Activated CD4-positive, alpha-beta T cell treated with anti-CD3 and anti-CD28 coated beads for 36 hours (primary cell): ENCODE data around the gene DNAJC5G. TPM values are rescaled to one million over a fixed set of nuclear protein-coding genes. Genes with fewer than 3 reads are reported as not detected.
"Not testable (repeated sequence)": the region's sequence is repeated elsewhere in the genome, so short reads cannot be mapped to it uniquely, and the experiment has no call there.

Experiments
- ATAC-seq: fragments of 200-7000 bp; cut with Tn5 transposase; one replicate; pipeline ENCODE4 v1.10.0; 2021; ENCODE audit warnings: mild to moderate bottlenecking, moderate library complexity
- CTCF ChIA-PET: fragments of 350-600 bp; sonication (Branson Sonifier 250); formaldehyde crosslinking; loops from one replicate; lab custom pipeline; 2021; ENCODE audit warnings: antibody characterized with exemption; lab: Charles Lee
- POLR2A ChIA-PET: fragments of 350-600 bp; sonication (Branson Sonifier 250); formaldehyde crosslinking; loops from one replicate; lab custom pipeline; 2021; ENCODE audit warnings: antibody characterized with exemption, inconsistent platforms; lab: Charles Lee
- DNase-seq: peaks from one replicate; pipeline ENCODE4 v3.0.0-alpha.2; 2020
- H3K27ac Mint-ChIP-seq: one replicate; pipeline ENCODE4 v1.8.0; 2021; ENCODE audit warnings: mixed read lengths
- H3K27me3 Mint-ChIP-seq: one replicate; pipeline ENCODE4 v1.8.0; 2021; ENCODE audit warnings: mixed read lengths
- H3K36me3 Mint-ChIP-seq: one replicate; pipeline ENCODE4 v1.8.0; 2021; ENCODE audit warnings: low read depth, mixed read lengths
- H3K4me1 Mint-ChIP-seq: one replicate; pipeline ENCODE4 v1.8.0; 2021; ENCODE audit warnings: mixed read lengths
- H3K4me3 Mint-ChIP-seq: one replicate; pipeline ENCODE4 v1.8.0; 2021; ENCODE audit warnings: mild to moderate bottlenecking, moderate library complexity, mixed read lengths
- H3K9me3 Mint-ChIP-seq: one replicate; pipeline ENCODE4 v1.8.0; 2021; ENCODE audit warnings: low read depth, mixed read lengths
- intact Hi-C, 2 experiments: fragments of 100-400 bp; cut with DNase I in 1 of 2; cut with micrococcal nuclease in 1 of 2; formaldehyde crosslinking; loops; one replicate each; pipeline versions ENCODE4 v1.14.2 to v1.15.1; 2022 to 2024; cut with DNase I, micrococcal nuclease
- total RNA-seq, 2 experiments: library from RNA; stranded (reverse); gene quantifications; one replicate each; pipeline ENCODE4 v1.2.3, GENCODE V29; 2021

DNAJC5G gene
- total RNA-seq, 2 experiments from 2014 or later: not detected

DNA sequence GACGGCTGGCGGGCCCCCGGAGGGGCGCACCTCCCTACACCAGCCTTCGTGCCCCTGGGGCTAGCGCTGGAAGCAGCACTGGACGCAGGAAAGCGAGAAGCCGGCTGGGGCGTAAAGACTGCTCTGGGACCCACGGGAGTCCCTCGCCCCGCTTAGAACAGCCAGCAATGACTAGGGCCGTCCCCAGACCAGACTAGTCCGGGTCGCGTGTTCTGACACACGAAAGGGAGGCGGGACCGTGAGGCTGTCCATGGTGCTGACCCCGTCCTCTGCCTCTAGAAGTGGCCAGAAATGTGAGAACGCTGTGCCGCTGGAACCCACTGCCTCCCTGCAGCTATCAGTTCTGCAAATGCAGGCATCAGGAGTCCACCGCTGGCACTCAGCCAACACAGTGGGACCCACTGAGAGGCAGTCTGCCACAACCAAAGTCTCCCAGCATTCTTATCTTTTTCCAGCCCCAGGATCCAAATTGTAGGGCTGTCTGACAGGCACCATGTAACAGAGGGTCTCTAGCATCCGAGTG lies 33.2 kb downstream of the DNAJC5G start, which contains the start of gene UCN:
UCN (minus strand) TSS at position 87 of the 523 bp plus-strand sequence. CDS start 550 bp downstream, outside the sequence.
- Mint-ChIP-seq H3K36me3 (peaks cover 30% of the 10 kb centered on the region), H3K4me1 (no peaks in the 10 kb centered on the region), H3K9me3 (no peaks in the 10 kb centered on the region), H3K4me3 (no peak within 1 kb of the TSS), H3K27ac (no peak within 1 kb of the TSS), H3K27me3 (peaks cover 10% of the 10 kb centered on the region)
- CTCF ChIA-PET: no interaction called here
- ATAC-seq (no peak), DNase-seq (no peak)
- POLR2A ChIA-PET: interaction anchor here (0.6 kb wide), 1 partner anchor 227 kb away, joined by 6 read pairs; no protein-coding TSS in a partner anchor
- intact Hi-C loops: loop anchor here in 1 of 2 experiments (5.0 to 10.0 kb wide), 2 partner anchors 46 to 464 kb away; partner anchors contain the start of genes DPYSL5 and SLC30A3

GRCh38 chr2:27309651-27310050 lies 34.4 kb downstream of the DNAJC5G start:
- Mint-ChIP-seq H3K27me3 (peaks cover 8% of the 10 kb centered on the region), H3K4me1 (no peaks in the 10 kb centered on the region), H3K36me3 (peaks cover 30% of the 10 kb centered on the region), H3K4me3 (no peak overlapping the region), H3K27ac (no peak overlapping the region), H3K9me3 (no peaks in the 10 kb centered on the region)
- DNase-seq: no peak
- ChIA-PET CTCF (interaction anchor here (0.6 to 1.2 kb wide), 3 partner anchors 28 to 991 kb away, joined by 3 read pairs; no protein-coding TSS in a partner anchor), POLR2A (interaction anchor here (0.8 kb wide), 1 partner anchor 1231 kb away, joined by 3 read pairs; no protein-coding TSS in a partner anchor)
- intact Hi-C loops: loop anchor here in 1 of 2 experiments (5.0 to 10.0 kb wide), 2 partner anchors 47 to 465 kb away; partner anchors contain the start of genes DPYSL5 and SLC30A3
- ATAC-seq: no peak

- ChIA-PET POLR2A (no interaction called here), CTCF (interaction anchor here (0.7 to 2.2 kb wide), 3 partner anchors 9 to 32 kb away, joined by 3 to 5 read pairs (median 5); no protein-coding TSS in a partner anchor)
- ATAC-seq: no peak
- DNase-seq: no peak
- no peak overlapping the region for H3K4me3 Mint-ChIP-seq
- no peaks in the 10 kb centered on the region for H3K27me3 Mint-ChIP-seq
- no peak overlapping the region for H3K27ac Mint-ChIP-seq
- H3K4me1 Mint-ChIP-seq: no peaks in the 10 kb centered on the region
- intact Hi-C loops: no loop called here
- H3K36me3 Mint-ChIP-seq: peaks cover 34% of the 10 kb centered on the region
- no peaks in the 10 kb centered on the region for H3K9me3 Mint-ChIP-seq
Observed at GRCh38 chr2:27312152-27312551, 36.9 kb downstream of the DNAJC5G start.

- DNase-seq (no peak), ATAC-seq (no peak)
- no peak overlapping the region for H3K27ac Mint-ChIP-seq
- no peaks in the 10 kb centered on the region for H3K4me1 Mint-ChIP-seq
- POLR2A ChIA-PET: interaction anchor here (0.6 kb wide), 1 partner anchor 531 kb away, joined by 3 read pairs; no protein-coding TSS in a partner anchor
- intact Hi-C loops: no loop called here
- H3K4me3 Mint-ChIP-seq: no peak overlapping the region
- no peaks in the 10 kb centered on the region for H3K27me3 Mint-ChIP-seq
- no peaks in the 10 kb centered on the region for H3K9me3 Mint-ChIP-seq
- CTCF ChIA-PET: interaction anchor here (1.2 kb wide), 1 partner anchor 30 kb away, joined by 5 read pairs; no protein-coding TSS in a partner anchor
- H3K36me3 Mint-ChIP-seq: peaks cover 29% of the 10 kb centered on the region
Observed at GRCh38 chr2:27313882-27314645, 38.8 kb downstream of the DNAJC5G start.

DNA sequence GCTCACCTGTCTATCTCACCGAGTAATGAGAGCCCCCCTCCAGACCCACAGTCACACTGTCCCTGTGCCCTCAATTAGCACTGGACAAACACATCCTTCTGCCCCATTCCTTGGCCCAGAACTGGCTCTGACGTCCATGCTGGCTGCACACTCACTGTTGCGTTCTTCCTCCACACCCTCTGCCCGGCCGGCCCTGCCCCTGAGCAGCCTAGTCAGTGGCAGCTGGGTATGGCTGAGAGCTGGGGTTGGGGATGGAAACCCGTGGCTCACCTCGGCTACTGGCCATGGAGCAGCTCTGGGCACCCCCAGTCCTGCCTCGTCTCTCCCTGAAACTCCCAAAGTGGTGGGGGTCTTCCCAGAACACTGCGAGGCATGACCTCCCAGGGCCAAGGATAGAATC lies 39.5 kb downstream of the DNAJC5G start:
- no peak for ATAC-seq
- no peaks in the 10 kb centered on the region for H3K4me1 Mint-ChIP-seq
- POLR2A ChIA-PET: no interaction called here

GRCh38 chr2:27315122-27315521 lies 39.9 kb downstream of the DNAJC5G start:
- no peaks in the 10 kb centered on the region for H3K9me3 Mint-ChIP-seq
- ATAC-seq (no peak), DNase-seq (no peak)
- no peaks in the 10 kb centered on the region for H3K4me1 Mint-ChIP-seq
- intact Hi-C loops: no loop called here
- no peak overlapping the region for H3K27ac Mint-ChIP-seq
- ChIA-PET CTCF (no interaction called here), POLR2A (no interaction called here)
- no peak overlapping the region for H3K4me3 Mint-ChIP-seq
- H3K36me3 Mint-ChIP-seq: peaks cover 22% of the 10 kb centered on the region
- no peaks in the 10 kb centered on the region for H3K27me3 Mint-ChIP-seq

More for the DNA sequence above, 39.5 kb downstream of the DNAJC5G start:
- no peak overlapping the region for H3K27ac Mint-ChIP-seq
- no peak overlapping the region for H3K4me3 Mint-ChIP-seq
- peaks cover 24% of the 10 kb centered on the region for H3K36me3 Mint-ChIP-seq
- DNase-seq: no peak
- intact Hi-C loops: no loop called here
- CTCF ChIA-PET: interaction anchor here (1.2 kb wide), 1 partner anchor 31 kb away, joined by 5 read pairs; no protein-coding TSS in a partner anchor
- no peaks in the 10 kb centered on the region for H3K27me3 Mint-ChIP-seq
- no peaks in the 10 kb centered on the region for H3K9me3 Mint-ChIP-seq

DNA sequence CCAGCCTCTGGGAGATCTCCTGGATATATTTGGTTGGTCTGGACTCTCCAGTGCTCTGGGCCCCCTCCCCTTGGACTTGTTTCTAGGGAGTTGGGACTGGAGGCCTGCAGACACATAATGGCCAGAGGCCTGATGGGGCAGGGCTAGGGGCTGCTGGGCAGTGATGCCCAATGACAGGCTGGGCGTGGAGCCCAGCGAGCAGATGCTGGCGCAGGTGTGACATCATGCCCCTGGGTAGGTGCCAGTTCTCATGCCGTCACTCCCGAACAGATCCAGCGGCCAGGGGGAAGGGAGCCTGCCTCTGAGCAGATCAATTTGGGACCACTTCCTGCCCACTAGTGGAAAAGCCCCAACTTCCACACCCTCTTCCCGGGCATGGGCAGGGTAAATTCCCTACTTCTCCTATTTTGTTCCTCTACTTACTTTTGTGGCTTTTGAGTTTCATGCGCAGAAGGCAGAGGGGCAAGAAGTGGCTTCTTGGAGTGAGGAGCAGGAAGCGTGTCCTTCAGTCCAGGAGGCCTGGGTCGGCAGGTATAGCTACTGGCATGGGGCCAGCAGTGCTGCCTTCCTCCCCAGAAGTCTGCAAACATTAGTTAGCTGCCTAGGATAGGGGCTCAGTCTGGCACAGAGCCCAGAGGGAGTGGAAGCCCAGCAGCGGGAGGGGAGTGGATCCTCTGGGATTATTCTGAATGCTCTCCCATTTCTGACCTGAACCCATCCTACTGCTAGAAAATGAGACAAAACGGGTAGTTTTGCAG lies 41.6 kb downstream of the DNAJC5G start:
- ATAC-seq (no peak), DNase-seq (no peak)
- Mint-ChIP-seq H3K36me3 (peaks cover 18% of the 10 kb centered on the region), H3K27ac (no peak overlapping the region), H3K4me3 (no peak overlapping the region), H3K9me3 (no peaks in the 10 kb centered on the region), H3K27me3 (no peaks in the 10 kb centered on the region), H3K4me1 (peaks cover 6% of the 10 kb centered on the region)
- intact Hi-C loops: no loop called here
- ChIA-PET CTCF (interaction anchor here (0.8 to 1.0 kb wide), 2 partner anchors 14 to 21 kb away, joined by 3 to 4 read pairs; no protein-coding TSS in a partner anchor), POLR2A (no interaction called here)

- intact Hi-C loops, ATAC-seq, POLR2A ChIA-PET, H3K4me3 Mint-ChIP-seq, H3K27me3 Mint-ChIP-seq, H3K9me3 Mint-ChIP-seq, DNase-seq, H3K27ac Mint-ChIP-seq, CTCF ChIA-PET: not testable (repeated sequence)
- H3K4me1 Mint-ChIP-seq: peaks cover 17% of the 10 kb centered on the region
- peaks cover 18% of the 10 kb centered on the region for H3K36me3 Mint-ChIP-seq
Observed at GRCh38 chr2:27319839-27320238, 44.6 kb downstream of the DNAJC5G start.

DNA sequence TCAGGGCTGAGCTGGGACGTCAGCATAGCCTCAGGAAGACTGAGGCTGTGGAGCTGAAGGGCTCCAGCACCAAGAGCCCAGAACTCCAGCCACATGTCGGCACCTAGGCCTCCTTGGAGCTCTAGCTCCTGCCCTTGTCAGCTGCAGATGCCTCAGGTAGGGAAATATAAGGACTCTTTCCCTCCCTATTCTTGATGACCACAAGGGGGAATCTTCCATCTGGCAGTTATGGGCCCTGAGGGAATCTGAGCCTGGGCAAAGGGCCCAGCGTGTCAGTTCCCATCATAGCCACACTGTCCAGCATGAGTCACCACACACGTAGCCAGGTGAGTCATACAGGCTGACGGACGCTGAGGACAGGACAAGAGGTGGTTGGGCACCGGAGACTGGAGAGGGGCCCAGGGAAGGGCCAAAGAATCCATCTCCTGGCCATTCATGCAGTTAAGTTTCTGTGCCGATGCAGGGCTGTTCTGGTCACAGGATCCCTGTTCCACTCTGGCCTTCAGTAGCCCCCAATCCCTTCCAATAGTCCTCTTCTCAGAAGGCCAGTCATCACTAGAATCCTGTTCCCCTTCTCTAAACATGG lies 45.8 kb downstream of the DNAJC5G start:
- Mint-ChIP-seq H3K4me3 (peak overlapping the region; percentile 98), H3K27me3 (no peaks in the 10 kb centered on the region), H3K27ac (no peak overlapping the region), H3K36me3 (peaks cover 15% of the 10 kb centered on the region), H3K9me3 (no peaks in the 10 kb centered on the region), H3K4me1 (peaks cover 17% of the 10 kb centered on the region)
- CTCF ChIA-PET: interaction anchor here (1.0 to 1.6 kb wide), 2 partner anchors 360 to 362 kb away, joined by 3 to 4 read pairs; no protein-coding TSS in a partner anchor
- POLR2A ChIA-PET: interaction anchor here (0.6 kb wide), 1 partner anchor 57 kb away, joined by 3 read pairs; no protein-coding TSS in a partner anchor
- ATAC-seq (no peak), DNase-seq (no peak)
- intact Hi-C loops: no loop called here

GRCh38 chr2:27322301-27322765 lies 47.1 kb downstream of the DNAJC5G start:
- intact Hi-C loops: loop anchor here (1.0 to 2.0 kb wide), 3 partner anchors 34 to 272 kb away; partner anchors contain the start of genes AGBL5 (in 1 of the 2), GTF3C2 (in 1 of the 2) and IFT172 (in 1 of the 2)
- Mint-ChIP-seq H3K27ac (peak overlapping the region; percentile 98), H3K36me3 (peaks cover 20% of the 10 kb centered on the region), H3K4me3 (peak overlapping the region; percentile 98), H3K9me3 (no peaks in the 10 kb centered on the region), H3K4me1 (peaks cover 17% of the 10 kb centered on the region), H3K27me3 (no peaks in the 10 kb centered on the region)
- ChIA-PET POLR2A (no interaction called here), CTCF (interaction anchor here (0.6 to 1.6 kb wide), 7 partner anchors 19 to 361 kb away, joined by 3 to 7 read pairs (median 3); partner anchors contain the start of genes AGBL5 and TRIM54)
- DNase-seq (peak; percentile 26), ATAC-seq (peak; percentile 20)
